A172 (cell line): ENCODE results near the gene SERPINA9. TPM values are rescaled to one million over a fixed set of nuclear protein-coding genes. Genes with fewer than 3 reads are reported as not detected.

Experiments used
- DNase-seq: peaks from one replicate; pipeline ENCODE4 v3.0.0-alpha.2; 2015; ENCODE audit warnings: low spot score
- total RNA-seq: library from RNA; depleted of rRNA; stranded (reverse); fragments of >200 nt; shearing (Covaris generic); gene quantifications from 2 replicates; pipeline ENCODE4 v1.2.3, GENCODE V29; 2014

The SERPINA9 gene
- total RNA-seq, 1 experiment from 2014 or later, result not detected

GRCh38 chr14:94462763-94463572 lies 13.0 kb downstream of the SERPINA9 start:
- no peak for DNase-seq

GRCh38 chr14:94462219-94462551 lies 13.8 kb downstream of the SERPINA9 start:
- DNase-seq, result no peak

GRCh38 chr14:94461526-94462218 lies 14.3 kb downstream of the SERPINA9 start:
- no peak for DNase-seq

DNA sequence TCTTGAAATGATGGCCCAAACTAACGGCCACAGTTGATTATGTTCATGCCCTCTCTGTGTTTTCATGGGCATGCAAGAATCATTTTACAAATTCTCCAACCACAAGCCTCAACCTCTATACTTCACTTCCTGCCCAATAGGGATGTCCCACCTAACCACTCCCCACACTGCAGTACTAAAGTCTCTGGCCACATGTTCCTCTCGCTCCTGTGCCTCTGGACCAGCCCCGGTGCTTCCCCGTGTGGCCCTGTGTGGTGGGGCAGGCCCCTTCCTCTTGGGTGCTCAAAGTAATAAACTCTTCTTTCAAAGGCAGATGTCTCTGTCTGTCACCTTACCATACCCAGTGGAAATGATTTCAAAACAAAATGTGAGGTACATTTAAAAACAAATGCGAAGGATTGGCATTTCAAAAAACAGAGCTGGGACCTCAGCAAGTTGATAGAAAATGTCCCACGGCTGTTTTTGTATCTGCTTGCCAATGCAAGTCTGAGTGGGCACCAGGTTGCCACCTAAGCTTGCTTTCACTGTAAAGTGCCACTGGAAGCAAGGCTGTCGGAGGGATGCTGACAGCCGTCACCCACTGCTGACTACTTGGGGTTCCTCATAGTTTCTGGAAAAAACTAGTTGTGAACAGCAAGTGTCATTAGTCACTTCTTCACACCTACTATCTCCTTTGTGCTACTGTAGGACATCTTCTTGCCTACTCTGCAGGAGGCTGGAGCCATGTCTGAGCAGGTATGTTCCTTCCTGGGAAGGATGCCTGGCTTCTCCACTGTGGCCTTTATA lies 15.2 kb downstream of the SERPINA9 start:
- DNase-seq, result no peak

GRCh38 chr14:94458558-94459205 lies 17.3 kb downstream of the SERPINA9 start:
- no peak for DNase-seq

- no peak for DNase-seq
Measured at GRCh38 chr14:94458096-94458495, 17.9 kb downstream of the SERPINA9 start.

- no peak for DNase-seq
Measured at GRCh38 chr14:94455928-94456327, 20.1 kb downstream of the SERPINA9 start.

DNA sequence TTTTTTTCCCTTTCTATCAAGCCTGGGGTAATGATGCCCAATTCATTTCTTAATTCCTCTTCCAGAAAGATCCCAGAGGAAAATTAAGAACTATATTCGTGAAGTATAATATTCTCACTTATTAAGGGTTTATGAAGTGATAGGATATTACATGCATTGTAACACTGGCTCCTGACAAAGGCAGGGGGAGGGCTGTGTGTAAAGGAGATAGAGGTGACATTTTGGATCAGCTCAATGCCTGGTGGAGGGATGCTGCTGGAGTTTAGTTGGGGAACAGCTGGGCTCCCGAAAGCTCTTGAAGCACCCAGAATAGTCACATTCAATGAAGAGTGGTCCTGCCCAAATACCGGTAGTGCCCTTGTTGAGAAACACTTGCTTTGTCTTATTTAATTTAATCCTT lies 24.2 kb downstream of the SERPINA9 start:
- no peak for DNase-seq

GRCh38 chr14:94451091-94451771 lies 24.8 kb downstream of the SERPINA9 start:
- no peak for DNase-seq

- DNase-seq, result no peak
Measured at GRCh38 chr14:94450722-94451090, 25.3 kb downstream of the SERPINA9 start.

DNA sequence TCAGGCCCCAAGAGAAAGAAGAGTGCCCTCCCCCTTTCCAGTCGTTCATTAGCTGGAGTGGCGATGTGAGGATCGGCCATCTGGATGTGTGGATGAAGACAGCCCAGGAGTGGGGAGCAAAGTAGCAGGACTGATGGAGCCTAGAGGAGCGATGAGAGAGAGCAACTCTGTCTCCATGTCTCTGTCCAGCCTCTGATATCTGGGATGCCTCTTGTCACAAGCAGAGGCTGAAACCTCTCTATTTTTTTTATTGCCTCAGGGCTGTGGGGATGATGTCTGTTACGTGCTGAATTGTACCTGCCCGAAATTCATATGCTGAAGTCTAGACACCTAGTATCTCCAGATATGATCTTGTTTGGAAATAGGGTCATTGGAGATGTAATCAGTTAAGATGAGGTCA lies 26.1 kb downstream of the SERPINA9 start:
- no peak for DNase-seq

- DNase-seq, result no peak
Measured at GRCh38 chr14:94448071-94448808, 27.8 kb downstream of the SERPINA9 start.

GRCh38 chr14:94447206-94447605 lies 28.8 kb downstream of the SERPINA9 start:
- DNase-seq, result no peak

GRCh38 chr14:94446126-94446525 lies 29.9 kb downstream of the SERPINA9 start:
- DNase-seq, result no peak

DNA sequence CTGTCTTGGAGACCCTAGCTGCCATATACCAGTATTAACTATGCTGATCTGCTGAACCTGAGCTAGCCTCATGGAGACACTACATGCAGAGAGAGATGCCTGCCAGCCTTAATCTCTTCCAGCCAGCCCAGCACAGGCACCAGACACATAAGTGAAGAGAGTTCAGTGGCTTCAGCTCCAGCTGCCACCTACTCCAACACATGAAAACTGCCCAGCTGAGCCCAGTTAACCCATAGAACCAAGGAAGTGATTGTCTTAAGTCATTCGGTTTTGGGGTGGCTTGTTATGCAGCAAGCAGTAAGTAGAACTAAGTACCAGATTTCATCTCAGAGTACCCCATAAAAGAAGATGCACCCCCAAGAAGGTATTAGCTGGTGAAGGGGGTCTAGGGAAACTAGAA lies 31.0 kb downstream of the SERPINA9 start:
- no peak for DNase-seq

DNA sequence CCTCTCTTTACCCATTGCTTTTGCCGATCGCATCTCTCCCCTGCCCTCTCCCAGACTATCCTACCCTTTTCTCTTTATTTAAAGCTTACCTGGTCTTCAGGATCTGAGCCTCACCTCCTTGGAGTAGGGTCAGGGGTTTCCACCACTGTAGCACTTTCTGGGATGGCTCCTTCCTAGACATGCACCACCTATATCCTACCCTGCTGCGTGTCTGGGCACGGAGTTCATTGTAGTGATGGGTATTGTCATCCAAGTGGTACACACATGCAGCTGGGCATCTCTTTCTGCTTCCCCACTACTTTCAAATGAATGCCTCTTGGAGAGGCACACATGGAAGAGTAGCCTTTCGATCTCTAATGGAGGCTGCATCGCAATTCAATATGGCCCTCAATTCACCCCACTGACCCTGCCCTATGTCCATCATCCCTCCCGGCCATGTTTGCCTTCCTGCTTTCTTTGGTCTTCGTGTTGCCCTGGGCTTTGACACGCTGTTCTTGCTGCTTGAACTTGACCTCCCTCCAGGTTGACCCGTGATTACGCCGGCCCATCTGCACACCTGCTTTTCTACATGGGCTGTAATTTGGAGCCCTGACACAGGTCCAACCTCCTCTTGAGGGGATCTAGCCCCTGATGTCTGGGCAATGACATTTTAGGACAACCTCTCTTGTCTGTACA lies 34.3 kb downstream of the SERPINA9 start:
- DNase-seq, result no peak

- no peak for DNase-seq
Measured at GRCh38 chr14:94441130-94441529, 34.9 kb downstream of the SERPINA9 start.

- no peak for DNase-seq
Measured at GRCh38 chr14:94439453-94440057, 36.4 kb downstream of the SERPINA9 start.

- no peak for DNase-seq
Measured at GRCh38 chr14:94428610-94429009, 47.4 kb downstream of the SERPINA9 start.
